Stimulated activated CD4-positive, alpha-beta T cell treated with anti-CD3 and anti-CD28 coated beads, Interleukin-12 subunit alpha, Interleukin-12 subunit beta, amount 100 ng/mL, for 48 hours (primary cell): ENCODE results near the gene HIRIP3.

Experiments used
- DNase-seq, 3 donors: peaks; one replicate each; pipeline ENCODE4 v3.0.0-alpha.2; 2020; ENCODE audit warnings: low read depth in 2 of 3, low spot score in 1 of 3

The HIRIP3 gene

DNA sequence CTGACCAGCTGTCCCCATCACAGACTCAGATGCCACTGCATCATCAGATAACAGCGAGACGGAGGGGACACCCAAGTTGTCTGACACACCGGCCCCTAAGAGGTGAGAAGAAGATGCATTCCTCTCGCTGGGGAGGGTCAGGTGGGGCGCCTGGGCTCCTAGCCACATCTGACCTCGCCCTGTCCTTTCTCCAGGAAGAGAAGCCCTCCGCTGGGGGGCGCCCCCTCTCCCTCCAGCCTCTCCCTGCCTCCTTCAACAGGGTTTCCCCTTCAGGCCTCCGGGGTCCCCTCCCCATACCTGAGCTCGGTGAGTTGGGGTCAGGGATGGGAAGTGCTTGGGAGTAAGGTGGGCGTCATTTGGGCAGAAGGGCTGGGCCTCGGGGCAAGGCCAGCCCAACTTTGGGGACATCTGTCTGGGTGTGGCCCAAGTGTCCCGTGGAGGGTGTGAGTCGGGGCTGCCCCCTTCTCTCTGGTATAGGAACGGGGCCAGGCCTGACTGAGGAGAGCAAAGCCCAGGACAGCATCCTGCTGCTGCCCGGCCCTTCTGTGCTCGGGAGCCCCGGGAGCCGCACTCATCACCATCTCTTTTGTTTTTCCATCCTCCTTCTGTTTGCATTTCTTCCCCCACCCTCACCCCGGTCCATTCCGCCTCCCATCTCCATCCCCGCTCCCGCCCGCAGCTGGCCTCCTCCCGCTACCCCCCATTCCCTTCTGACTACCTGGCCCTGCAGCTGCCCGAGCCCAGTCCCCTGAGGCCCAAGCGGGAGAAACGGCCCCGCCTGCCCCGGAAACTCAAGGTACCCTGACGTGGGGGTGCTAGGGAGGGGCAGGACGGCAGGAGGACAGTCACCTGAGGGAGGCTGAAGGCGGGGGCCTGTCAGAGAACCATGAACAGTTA, 5.6 kb upstream of the HIRIP3 start:
- DNase-seq: no peak

DNA sequence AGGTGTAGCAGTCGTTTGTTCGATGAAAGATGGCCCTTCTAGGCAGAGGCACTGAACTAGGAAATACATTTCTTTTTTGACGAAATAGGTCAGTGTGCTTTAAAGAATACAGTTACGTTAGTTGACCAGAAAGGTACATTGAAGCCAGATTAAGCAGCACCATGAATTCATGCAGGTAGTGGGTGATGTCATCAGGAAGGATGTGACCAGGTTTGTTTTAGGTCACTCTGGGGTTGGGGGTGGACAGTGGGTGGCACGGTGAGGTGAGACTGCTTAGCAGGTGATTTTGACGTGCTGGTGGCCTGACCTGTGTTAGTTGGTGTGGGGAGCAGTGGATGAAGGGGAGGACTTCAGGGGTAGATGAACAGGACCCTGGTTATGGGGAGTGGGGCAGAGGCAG, 4.2 kb upstream of the HIRIP3 start:
- DNase-seq: no peak

DNA sequence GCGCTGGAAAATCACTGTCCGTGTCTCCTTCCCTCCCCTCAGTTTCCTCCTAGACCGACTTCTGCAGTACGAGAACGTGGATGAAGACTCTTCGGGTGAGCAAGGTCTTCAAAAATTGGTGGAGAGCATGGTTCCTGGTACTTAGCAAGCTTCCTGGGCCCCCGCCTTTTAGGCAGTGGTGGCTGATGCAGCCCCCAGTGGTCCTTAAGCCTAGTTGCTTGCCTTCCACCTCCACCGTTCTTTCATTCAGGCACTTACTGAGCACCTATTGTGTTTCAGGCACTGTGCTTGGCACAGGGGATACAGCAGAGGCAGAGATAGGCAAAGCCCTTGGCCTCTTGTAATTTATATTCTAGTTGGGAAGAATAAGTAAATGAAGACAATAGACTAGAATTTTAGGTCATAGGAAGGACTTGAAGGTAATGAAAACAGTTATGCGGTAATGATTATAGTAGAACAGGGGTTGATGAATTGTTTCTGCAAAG, 1.4 kb upstream of the HIRIP3 start:
- DNase-seq: no peak

DNA sequence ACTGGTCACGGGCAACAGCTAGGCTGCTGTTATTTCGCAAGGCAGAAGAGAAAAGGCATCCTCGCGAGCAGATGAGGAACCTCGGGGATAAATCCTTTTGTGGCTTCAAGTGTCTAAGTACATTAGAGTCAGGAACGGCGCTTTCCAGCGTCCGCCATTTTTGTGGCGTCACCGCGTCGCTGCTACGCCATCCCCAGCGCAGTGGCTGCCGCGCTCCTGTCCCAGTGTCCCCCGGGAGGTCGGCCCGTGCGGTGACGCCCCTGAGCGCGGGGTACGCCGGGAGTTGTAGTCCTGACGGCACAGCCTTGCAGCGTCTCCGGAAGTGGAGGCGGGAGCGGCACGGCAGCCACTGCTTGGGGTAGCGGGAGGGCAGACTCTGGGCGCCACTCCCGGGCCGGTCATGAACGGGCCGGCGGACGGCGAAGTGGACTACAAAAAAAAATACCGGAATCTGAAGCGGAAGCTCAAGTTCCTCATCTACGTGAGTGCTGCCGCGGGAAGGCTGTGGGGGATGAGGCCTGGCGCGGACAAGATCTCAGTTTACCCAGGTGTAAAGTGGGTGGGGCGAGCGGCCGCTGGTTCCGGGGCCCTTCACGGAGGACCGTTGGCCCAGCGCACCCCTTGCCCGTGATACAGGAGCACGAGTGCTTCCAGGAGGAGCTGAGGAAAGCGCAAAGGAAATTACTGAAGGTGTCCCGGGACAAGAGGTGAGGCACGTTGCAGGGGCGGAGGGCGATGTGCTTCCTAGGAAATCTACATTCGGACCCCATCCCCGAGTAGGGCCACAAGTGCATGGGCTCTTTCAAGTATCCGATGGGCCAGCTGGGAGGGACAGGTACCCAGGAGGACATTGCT, 721 bp upstream of the HIRIP3 start, which contains the start of gene INO80E:
INO80E (plus strand) TSS at position 331 of the 855 bp plus-strand sequence; CDS start at position 401, 70 bp downstream.
- DNase-seq: peak; percentile 99

DNA sequence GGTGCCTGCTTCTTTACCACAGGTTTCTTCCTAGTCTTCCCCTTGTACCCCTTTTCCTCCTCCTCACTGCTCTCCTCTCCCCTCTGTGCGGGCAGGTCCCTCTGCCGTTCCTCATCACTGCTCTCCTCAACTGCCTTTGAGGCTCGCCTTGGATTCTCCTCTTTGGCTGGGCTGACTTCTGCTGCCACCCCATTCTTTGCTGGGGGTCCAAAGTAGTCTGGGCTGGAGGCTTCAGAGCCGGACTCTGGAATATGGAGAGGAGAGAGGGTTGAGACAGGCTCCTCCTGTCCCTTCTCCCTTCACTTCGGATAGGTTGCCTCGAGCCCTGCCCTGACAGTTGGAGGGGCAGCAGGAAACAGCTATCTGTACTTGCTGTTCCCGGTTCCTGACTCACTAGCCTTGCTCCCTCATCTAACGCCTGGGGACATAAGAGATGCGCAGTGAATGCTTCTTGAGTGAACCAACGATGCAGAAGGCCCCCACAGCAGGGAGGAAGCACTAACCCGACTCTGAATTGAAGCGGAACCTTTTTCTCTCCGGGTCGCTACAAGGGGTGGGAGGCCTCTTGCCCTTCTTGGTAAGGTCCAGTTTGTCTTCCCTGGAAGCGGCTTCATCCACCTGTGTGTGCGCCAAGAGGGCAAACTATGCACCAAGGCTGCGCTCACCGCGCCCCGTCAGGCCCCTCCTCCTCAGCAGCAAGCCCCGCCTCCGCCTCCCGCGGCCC, 655 bp downstream of the HIRIP3 start:
- DNase-seq: peak; percentile 56 to 71 (median 70)

DNA sequence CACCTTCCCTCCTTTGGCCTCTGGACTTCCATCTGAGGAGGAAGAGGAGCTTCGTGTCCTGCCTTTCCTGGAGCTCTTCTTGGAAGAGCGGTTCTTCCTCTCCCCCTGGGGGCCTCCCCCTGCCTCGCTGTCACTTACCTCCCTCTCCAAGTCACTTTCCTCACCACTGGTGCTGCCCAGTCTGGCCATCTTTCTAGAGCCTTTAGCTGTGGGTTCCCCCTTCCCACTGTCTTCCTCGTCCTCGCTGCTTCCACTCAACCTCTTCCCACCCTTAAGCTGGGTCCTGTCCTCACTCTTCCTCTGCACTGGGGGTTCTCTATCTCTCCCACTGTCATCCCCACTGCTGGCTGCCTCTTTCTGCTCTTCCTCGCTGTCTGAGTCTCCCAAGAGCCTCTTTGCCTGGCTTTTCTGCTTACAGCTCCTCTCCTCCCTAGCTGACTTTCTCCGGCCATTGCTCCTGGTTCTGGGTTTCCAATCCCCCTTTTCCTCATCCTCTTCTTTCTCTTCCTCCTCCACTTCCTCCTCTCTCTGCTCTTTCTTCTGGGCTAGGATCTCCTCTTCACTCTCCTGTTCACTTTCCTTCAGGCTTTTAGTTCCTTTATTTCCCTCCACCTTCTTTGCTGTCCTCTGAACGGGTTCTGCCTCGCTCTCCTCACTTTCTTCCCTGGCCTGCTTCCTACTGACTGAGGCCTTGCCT, 1.4 kb downstream of the HIRIP3 start:
- DNase-seq: no peak

DNA sequence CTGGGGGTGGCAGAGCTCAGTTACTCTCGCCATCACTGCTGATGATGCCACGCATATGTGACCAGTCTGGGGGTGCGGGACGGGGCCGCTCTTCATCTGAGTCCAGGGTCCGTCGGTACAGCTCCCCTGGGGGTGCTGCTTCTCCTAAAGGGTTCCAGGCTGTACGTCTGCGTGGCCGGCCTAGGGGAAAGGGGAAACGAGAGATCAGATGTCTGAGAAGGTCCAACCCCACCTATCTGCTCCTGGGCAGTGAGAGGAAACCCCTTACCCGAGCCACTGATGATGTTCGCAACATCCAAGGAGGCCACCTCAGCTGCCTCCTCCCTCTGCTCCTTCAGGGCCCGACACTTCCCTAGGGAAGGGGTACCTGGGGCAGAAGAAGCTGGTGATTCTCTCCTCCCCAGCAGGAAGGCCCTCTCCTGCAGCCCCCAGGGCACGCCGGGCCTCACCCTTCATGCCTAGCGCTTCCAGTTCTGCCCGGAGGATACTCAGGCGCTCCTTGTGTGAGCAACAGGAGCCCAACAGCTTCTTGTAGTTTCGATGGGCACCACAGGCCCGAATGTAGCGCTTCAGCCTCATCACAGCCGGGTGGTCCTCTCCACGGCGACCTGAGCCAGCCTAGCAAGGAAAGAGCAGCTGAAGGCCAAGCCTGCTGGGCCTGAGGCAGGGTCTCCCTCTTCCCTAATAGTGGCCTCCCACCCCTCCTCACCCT, 2.1 kb downstream of the HIRIP3 start:
- DNase-seq: no peak

DNA sequence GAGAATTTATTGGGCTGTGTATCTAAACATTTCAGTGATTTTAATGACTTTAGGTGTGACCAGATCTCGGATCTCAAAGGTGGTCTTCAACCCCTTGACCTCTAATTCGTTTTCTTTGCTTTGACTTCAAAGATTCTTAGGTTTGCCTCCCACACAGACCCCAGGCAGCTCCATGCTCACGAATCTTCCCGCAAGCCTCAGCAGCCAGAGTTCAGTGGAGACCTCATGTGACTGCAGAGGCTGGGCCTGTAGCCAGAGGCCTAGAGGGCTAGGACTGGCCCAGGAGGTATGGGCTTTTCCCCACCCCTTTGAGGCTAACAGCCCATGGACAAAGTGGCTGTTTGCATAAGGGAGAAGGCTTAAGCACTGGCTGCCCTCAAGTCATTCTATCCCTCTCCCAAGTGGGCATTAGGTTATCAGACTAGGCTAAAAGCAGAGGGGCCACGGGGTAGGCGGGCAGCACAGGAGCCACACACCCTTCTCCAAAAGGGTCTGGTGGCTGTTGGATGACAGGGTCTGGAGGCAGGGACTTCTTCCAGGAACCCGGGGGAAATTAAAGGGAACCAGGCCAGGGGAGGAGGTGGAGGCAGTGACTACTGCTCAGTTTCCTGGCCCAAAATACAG, 3.0 kb downstream of the HIRIP3 start:
- DNase-seq: no peak

DNA sequence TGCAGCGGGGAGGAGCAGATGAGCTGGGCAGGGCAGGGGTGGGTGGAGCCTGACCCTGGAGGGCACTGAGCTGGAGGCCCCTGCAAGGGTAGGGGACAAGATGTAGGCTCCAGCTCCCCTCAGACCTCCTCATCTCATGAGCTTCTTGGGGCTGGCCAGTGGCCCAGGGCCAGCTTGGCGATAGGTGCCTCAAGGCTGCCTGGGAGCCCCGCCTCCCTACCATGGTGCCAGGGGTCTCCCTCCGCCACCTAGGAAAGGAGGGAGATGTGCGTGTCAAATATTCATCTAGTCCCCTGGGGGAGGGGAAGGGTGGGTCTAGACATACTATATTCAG, 3.9 kb downstream of the HIRIP3 start:
- DNase-seq: no peak

DNA sequence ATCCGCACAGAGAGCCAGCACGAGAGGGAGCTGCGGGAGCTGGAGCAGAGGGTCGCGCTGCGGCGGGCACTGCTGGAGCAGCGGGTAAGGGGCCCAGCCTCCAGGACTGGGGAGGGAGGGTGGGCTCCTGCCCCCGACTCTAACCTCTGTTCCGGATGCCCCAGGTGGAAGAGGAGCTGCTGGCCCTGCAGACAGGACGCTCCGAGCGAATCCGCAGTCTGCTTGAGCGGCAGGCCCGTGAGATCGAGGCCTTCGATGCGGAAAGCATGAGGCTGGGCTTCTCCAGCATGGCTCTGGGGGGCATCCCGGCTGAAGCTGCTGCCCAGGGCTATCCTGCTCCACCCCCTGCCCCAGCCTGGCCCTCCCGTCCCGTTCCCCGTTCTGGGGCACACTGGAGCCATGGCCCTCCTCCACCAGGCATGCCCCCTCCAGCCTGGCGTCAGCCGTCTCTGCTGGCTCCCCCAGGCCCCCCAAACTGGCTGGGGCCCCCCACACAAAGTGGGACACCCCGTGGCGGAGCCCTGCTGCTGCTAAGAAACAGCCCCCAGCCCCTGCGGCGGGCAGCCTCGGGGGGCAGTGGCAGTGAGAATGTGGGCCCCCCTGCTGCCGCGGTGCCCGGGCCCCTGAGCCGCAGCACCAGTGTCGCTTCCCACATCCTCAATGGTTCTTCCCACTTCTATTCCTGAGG, 4.4 kb downstream of the HIRIP3 start:
- DNase-seq: no peak

DNA sequence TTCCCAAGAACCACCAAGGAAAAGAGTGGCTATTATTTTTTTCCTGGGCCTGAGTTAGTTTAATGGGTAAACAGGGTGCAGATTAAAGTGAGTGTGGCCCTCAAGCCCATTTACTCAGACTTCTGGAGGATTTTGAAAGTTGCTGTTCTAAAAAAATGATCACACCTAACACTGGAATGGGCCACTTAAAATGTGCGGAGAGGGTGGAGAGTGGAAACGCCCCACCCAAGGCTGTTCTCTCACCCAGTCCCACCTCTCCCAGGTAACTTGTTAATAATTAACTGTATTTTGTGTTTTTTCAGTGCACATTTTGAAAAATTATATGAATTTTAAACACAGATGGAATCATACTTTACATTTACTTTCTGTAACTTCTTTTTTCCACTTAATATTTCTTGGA, 5.4 kb downstream of the HIRIP3 start:
- no peak for DNase-seq

DNA sequence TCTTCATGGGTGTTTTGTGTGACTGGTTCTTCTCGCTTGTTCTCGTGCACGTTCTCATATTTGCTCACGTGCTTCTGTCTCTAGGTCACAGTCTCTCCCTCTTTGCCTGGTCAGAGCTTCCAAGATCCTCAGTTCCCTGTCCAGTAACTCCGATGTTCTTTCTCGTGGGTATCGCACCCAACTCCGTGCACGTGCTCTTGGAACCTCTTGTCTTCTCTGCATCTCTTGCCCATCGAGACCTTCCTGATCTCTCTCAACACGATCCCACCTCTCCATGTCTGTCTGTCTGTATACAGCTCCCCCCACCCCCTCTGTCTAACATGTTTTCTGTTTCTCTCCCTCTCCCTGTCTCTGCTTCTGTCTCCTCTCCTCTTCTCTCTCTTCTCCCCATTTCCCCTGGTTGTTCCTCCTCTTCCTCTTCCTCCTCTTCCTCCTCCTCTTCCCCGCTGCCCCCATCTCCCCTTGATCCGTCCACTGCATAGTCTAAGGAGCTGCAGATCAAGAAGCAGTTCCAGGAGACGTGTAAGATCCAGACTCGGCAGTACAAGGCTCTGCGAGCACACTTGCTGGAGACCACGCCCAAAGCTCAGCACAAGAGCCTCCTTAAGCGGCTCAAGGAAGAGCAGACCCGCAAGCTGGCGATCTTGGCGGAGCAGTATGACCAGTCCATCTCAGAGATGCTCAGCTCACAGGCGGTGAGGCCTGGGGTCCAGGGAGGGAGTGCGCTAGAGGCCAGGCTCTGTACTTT, 6.1 kb downstream of the HIRIP3 start:
- no peak for DNase-seq

DNA sequence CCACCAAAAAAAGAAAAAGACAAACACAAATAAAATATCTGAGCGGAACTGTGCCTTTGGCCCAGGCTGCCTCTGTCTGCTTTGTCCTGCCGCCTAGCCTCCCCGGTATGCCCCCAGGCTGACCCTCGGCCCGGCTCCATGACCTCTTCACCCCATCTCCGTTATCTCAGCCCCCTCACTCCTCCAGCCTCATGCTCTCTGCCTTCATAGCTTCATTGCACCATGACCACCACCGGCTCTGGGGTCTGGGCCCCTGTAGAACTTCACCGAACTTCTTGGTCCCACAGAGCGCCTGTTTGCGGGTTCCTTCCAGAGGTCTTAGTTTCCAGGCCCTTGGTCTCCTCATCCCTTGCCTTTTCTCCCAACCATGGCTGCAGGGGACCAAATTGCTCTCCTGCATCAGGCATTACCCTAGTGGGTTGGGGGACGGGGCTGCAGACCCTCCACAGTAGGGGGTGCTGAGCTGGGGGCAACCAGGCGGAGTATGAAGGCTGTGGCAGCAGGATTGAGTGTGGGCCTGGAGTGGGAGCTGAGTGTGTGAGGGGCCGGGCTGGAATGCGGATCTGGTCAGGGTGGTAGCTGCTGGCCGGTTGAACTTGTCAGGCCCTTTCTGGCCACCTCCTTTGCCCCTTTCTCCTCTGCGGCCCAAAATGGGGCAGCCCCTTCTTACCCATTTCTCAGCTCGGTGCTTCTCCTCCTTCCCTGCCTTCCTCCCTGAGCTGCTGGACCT, 6.9 kb downstream of the HIRIP3 start:
- no peak for DNase-seq

DNA sequence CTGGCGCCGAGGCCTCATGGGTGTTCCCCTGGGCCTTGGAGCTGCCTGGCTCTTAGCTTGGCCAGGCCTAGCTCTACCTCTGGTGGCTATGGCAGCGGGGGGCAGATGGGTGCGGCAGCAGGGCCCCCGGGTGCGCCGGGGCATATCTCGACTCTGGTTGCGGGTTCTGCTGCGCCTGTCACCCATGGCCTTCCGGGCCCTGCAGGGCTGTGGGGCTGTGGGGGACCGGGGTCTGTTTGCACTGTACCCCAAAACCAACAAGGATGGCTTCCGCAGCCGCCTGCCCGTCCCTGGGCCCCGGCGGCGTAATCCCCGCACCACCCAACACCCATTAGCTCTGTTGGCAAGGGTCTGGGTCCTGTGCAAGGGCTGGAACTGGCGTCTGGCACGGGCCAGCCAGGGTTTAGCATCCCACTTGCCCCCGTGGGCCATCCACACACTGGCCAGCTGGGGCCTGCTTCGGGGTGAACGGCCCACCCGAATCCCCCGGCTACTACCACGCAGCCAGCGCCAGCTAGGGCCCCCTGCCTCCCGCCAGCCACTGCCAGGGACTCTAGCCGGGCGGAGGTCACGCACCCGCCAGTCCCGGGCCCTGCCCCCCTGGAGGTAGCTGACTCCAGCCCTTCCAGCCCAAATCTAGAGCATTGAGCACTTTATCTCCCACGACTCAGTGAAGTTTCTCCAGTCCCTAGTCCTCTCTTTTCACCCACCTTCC, 7.9 kb downstream of the HIRIP3 start:
- DNase-seq: no peak

DNA sequence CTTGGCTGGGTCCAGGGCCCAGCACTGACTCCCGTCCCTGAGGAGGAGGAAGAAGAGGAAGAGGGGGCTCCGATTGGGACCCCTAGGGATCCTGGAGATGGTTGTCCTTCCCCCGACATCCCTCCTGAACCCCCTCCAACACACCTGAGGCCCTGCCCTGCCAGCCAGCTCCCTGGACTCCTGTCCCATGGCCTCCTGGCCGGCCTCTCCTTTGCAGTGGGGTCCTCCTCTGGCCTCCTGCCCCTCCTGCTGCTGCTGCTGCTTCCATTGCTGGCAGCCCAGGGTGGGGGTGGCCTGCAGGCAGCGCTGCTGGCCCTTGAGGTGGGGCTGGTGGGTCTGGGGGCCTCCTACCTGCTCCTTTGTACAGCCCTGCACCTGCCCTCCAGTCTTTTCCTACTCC, 8.5 kb downstream of the HIRIP3 start:
- no peak for DNase-seq

DNA sequence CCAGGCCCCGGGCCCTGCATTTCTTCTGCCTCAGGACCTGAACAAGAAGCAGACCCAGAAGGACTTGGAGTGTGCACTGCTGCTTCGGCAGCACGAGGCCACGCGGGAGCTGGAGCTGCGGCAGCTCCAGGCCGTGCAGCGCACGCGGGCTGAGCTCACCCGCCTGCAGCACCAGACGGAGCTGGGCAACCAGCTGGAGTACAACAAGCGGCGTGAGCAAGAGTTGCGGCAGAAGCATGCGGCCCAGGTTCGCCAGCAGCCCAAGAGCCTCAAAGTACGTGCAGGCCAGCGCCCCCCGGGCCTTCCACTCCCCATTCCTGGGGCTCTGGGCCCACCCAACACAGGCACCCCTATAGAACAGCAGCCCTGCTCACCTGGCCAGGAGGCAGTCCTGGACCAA, 9.2 kb downstream of the HIRIP3 start:
- DNase-seq: no peak

DNA sequence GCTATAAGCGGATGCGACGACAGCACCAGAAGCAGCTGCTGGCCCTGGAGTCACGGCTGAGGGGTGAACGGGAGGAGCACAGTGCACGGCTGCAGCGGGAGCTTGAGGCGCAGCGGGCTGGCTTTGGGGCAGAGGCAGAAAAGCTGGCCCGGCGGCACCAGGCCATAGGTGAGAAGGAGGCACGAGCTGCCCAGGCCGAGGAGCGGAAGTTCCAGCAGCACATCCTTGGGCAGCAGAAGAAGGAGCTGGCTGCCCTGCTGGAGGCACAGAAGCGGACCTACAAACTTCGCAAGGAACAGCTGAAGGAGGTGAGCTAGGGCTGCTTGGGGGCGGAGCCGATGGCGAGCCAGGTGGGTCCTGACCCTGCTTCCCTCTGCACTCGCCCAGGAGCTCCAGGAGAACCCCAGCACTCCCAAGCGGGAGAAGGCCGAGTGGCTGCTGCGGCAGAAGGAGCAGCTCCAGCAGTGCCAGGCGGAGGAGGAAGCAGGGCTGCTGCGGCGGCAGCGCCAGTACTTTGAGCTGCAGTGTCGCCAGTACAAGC, 10.1 kb downstream of the HIRIP3 start:
- DNase-seq: no peak
